ENCODE results near the gene IKZF5.

IKZF5 gene

GRCh38 chr10:122957474-122957873 lies 51.1 kb downstream of the IKZF5 start:
- Histone ChIP-seq H3K9me3 (ENCODE audit: control insufficient read depth, insufficient read depth, low read length) (peaks cover 6% of the 10 kb centered on the region), H3F3A (ENCODE audit: control insufficient read depth, insufficient read depth) (no peaks in the 10 kb centered on the region), H3K79me2 (ENCODE audit: control insufficient read depth, low read length) (peaks cover 12% of the 10 kb centered on the region), H4K20me1 (ENCODE audit: control insufficient read depth, insufficient read depth, low read depth, low read length) (no peaks in the 10 kb centered on the region), H3K9me2 (replicated peaks; ENCODE audit: control insufficient read depth, low read length) (no peaks in the 10 kb centered on the region), H3K4me3 (ENCODE audit: low read length) (no peak overlapping the region), H3K27me3 (ENCODE audit: control insufficient read depth, low read length) (peaks cover 7% of the 10 kb centered on the region; the same call in 1 of the 2 replicates), H3K4me1 (ENCODE audit: control insufficient read depth, low read length) (peaks cover 17% of the 10 kb centered on the region), H3K36me3 (ENCODE audit: control insufficient read depth, low read length) (no peaks in the 10 kb centered on the region), H3K27ac (ENCODE audit: low read depth, low read length) (no peak overlapping the region), H3K4me2 (ENCODE audit: low read length) (no peak overlapping the region)
- TF ChIP-seq CTCF (IDR thresholded peaks at IDR 0.05; ENCODE audit: low read depth, low read length, poor library complexity, severe bottlenecking): no peak
- TF ChIP-seq EZH2phosphoT487 (IDR thresholded peaks at IDR 0.05; ENCODE audit: borderline replicate concordance, low read length): no peak

GRCh38 chr10:122955892-122956291 lies 52.7 kb downstream of the IKZF5 start:
- peaks cover 7% of the 10 kb centered on the region; the same call in 1 of the 2 replicates for H3K27me3 ChIP-seq (ENCODE audit: control insufficient read depth, low read length)
- peaks cover 17% of the 10 kb centered on the region for H3K79me2 ChIP-seq (ENCODE audit: control insufficient read depth, low read length)
- no peak overlapping the region for H3K4me3 ChIP-seq (ENCODE audit: low read length)

GRCh38 chr10:122954731-122955050 lies 53.9 kb downstream of the IKZF5 start:
- Histone ChIP-seq H3K36me3 (ENCODE audit: control insufficient read depth, low read length) (peaks cover 5% of the 10 kb centered on the region), H3K79me2 (ENCODE audit: control insufficient read depth, low read length) (peaks cover 17% of the 10 kb centered on the region)

More at GRCh38 chr10:122955892-122956291, 52.7 kb downstream of the IKZF5 start:
- Histone ChIP-seq H3K36me3 (ENCODE audit: control insufficient read depth, low read length) (no peaks in the 10 kb centered on the region; the same call in 1 of the 2 replicates), H3K4me1 (ENCODE audit: control insufficient read depth, low read length) (peaks cover 22% of the 10 kb centered on the region), H4K20me1 (ENCODE audit: control insufficient read depth, insufficient read depth, low read depth, low read length) (no peaks in the 10 kb centered on the region), H3K9me3 (ENCODE audit: control insufficient read depth, insufficient read depth, low read length) (peaks cover 6% of the 10 kb centered on the region), H3K4me2 (ENCODE audit: low read length) (no peak overlapping the region), H3K9me2 (replicated peaks; ENCODE audit: control insufficient read depth, low read length) (no peaks in the 10 kb centered on the region), H3F3A (ENCODE audit: control insufficient read depth, insufficient read depth) (no peaks in the 10 kb centered on the region), H3K27ac (ENCODE audit: low read depth, low read length) (no peak overlapping the region)
- TF ChIP-seq CTCF (IDR thresholded peaks at IDR 0.05; ENCODE audit: low read depth, low read length, poor library complexity, severe bottlenecking): no peak
- no peak for TF ChIP-seq EZH2phosphoT487 (IDR thresholded peaks at IDR 0.05; ENCODE audit: borderline replicate concordance, low read length)

More at GRCh38 chr10:122954731-122955050, 53.9 kb downstream of the IKZF5 start:
- Histone ChIP-seq H3F3A (ENCODE audit: control insufficient read depth, insufficient read depth) (no peaks in the 10 kb centered on the region), H3K4me1 (ENCODE audit: control insufficient read depth, low read length) (peaks cover 22% of the 10 kb centered on the region), H3K4me3 (ENCODE audit: low read length) (peak overlapping the region; percentile 97), H3K9me3 (ENCODE audit: control insufficient read depth, insufficient read depth, low read length) (peaks cover 6% of the 10 kb centered on the region), H4K20me1 (ENCODE audit: control insufficient read depth, insufficient read depth, low read depth, low read length) (no peaks in the 10 kb centered on the region), H3K9me2 (replicated peaks; ENCODE audit: control insufficient read depth, low read length) (no peaks in the 10 kb centered on the region), H3K27ac (ENCODE audit: low read depth, low read length) (no peak overlapping the region), H3K4me2 (ENCODE audit: low read length) (peak overlapping the region; percentile 94), H3K27me3 (ENCODE audit: control insufficient read depth, low read length) (peaks cover 7% of the 10 kb centered on the region; the same call in 1 of the 2 replicates)
- TF ChIP-seq EZH2phosphoT487 (IDR thresholded peaks at IDR 0.05; ENCODE audit: borderline replicate concordance, low read length): no peak
- TF ChIP-seq CTCF (IDR thresholded peaks at IDR 0.05; ENCODE audit: low read depth, low read length, poor library complexity, severe bottlenecking): no peak

Measured in DOHH2 (cell line).